Keratinocyte (primary cell): Measurements from ENCODE around the gene MCM3AP.

Experiments used
- CTCF ChIP-seq, 3 experiments: IDR thresholded peaks in 1 of 3; conservative IDR thresholded peaks in 1 of 3; optimal IDR thresholded peaks in 1 of 3; 2 replicates in 2 of 3; 3 replicates in 1 of 3; pipeline versions ENCODE3 to v1.5.1; 2011; ENCODE audit warnings: low read length in 3 of 3, mild to moderate bottlenecking in 3 of 3, moderate library complexity in 2 of 3, control low read depth in 1 of 3, inconsistent platforms in 1 of 3; ENCODE audit not compliant: insufficient read depth in 2 of 3; ENCODE audit errors: extremely low read depth in 1 of 3
- EZH2 ChIP-seq: IDR thresholded peaks from one replicate; pipeline ENCODE4 v1.6.1; 2012; ENCODE audit warnings: inconsistent platforms, mild to moderate bottlenecking, low read length, moderate library complexity

- TF ChIP-seq CTCF (optimal IDR thresholded peaks at IDR 0.05 in 1 of 3, IDR thresholded peaks at IDR 0.05 in 1 of 3, conservative IDR thresholded peaks at IDR 0.05 in 1 of 3; ENCODE audit: extremely low read depth in 1 of 3, insufficient read depth in 2 of 3, low read length in 3 of 3) (no peak), EZH2 (no peak)
Measured at GRCh38 chr21:46255166-46255565, 30.2 kb downstream of the MCM3AP start.
